Measurements from ENCODE around the gene DHRS7. TPM values are rescaled to one million over a fixed set of nuclear protein-coding genes. Genes with fewer than 3 reads are reported as not detected.
A peak's percentile ranks its signal among the peaks of the same experiment; 100 is the strongest.

Gene DHRS7
- total and polyA plus RNA-seq, 7 experiments from 2014 or later, result 29.9 to 118 (median 48.0) TPM

- Mint-ChIP-seq H3K27ac (no peak overlapping the region), H3K36me3 (no peaks in the 10 kb centered on the region)
- intact Hi-C loops (cut with micrococcal nuclease), result no loop called here
Observed at GRCh38 chr14:60170948-60171347, 5.8 kb upstream of the DHRS7 start.

GRCh38 chr14:60169722-60170121 lies 4.5 kb upstream of the DHRS7 start:
- CTCF ChIA-PET, result interaction anchor here (0.7 to 1.2 kb wide), 2 partner anchors 105 to 205 kb away, joined by 3 to 4 read pairs; no protein-coding TSS in a partner anchor
- POLR2A ChIA-PET, result no interaction called here

More at GRCh38 chr14:60170948-60171347, 5.8 kb upstream of the DHRS7 start:
- Histone ChIP-seq H3K27me3 (ENCODE audit: control insufficient read depth in 2 of 2, insufficient read depth in 2 of 2, low read length in 2 of 2) (no peaks in the 10 kb centered on the region), H3K27ac (ENCODE audit: low read depth, low read length) (no peak overlapping the region), H3K4me1 (ENCODE audit: control insufficient read depth in 2 of 2, insufficient read depth in 2 of 2, low read length in 2 of 2) (peaks cover 6 to 8% of the 10 kb centered on the region in 2 donors), H3K9me3 (ENCODE audit: control insufficient read depth in 2 of 3, low read length in 3 of 3) (no peaks in the 10 kb centered on the region), H3K4me3 (ENCODE audit: low read length) (no peak overlapping the region), H3K36me3 (ENCODE audit: control insufficient read depth in 2 of 3, insufficient read depth in 3 of 3, low read length in 3 of 3) (no peaks in the 10 kb centered on the region)
- ATAC-seq, result no peak
- peaks cover 8 to 10% (median 8%) of the 10 kb centered on the region in 7 donors for H3K4me1 Mint-ChIP-seq
- ChIA-PET POLR2A (no interaction called here), CTCF (interaction anchor here (0.9 kb wide), 1 partner anchor 16 kb away, joined by 3 read pairs; no protein-coding TSS in a partner anchor)
- peaks cover 0 to 9% (median 7%) of the 10 kb centered on the region in 5 donors for H3K27me3 Mint-ChIP-seq
- no peak for DNase-seq
- no peak overlapping the region for H3K4me3 Mint-ChIP-seq
- H3K9me3 Mint-ChIP-seq, result peaks cover 0 to 2% (median 0%) of the 10 kb centered on the region in 11 donors

GRCh38 chr14:60166142-60166541 lies 944 bp upstream of the DHRS7 start:
- peaks cover 21 to 45% (median 40%) of the 10 kb centered on the region in 7 donors for H3K4me1 Mint-ChIP-seq

More at GRCh38 chr14:60169722-60170121, 4.5 kb upstream of the DHRS7 start:
- Mint-ChIP-seq H3K27ac (no peak overlapping the region), H3K4me1 (peaks cover 11 to 15% (median 13%) of the 10 kb centered on the region in 7 donors), H3K36me3 (no peaks in the 10 kb centered on the region), H3K9me3 (no peaks in the 10 kb centered on the region), H3K4me3 (no peak overlapping the region), H3K27me3 (peaks cover 0 to 6% (median 0%) of the 10 kb centered on the region in 5 donors)
- no peak for DNase-seq
- ATAC-seq, result no peak
- H3K4me1 ChIP-seq (ENCODE audit: control insufficient read depth in 2 of 2, insufficient read depth in 2 of 2, low read length in 2 of 2), result peaks cover 11 to 13% of the 10 kb centered on the region in 2 donors
- H3K36me3 ChIP-seq (ENCODE audit: control insufficient read depth in 2 of 3, insufficient read depth in 3 of 3, low read length in 3 of 3), result peaks cover 0 to 4% (median 0%) of the 10 kb centered on the region in 3 experiments
- H3K9me3 ChIP-seq (ENCODE audit: control insufficient read depth in 2 of 3, low read length in 3 of 3), result no peaks in the 10 kb centered on the region
- H3K4me3 ChIP-seq (ENCODE audit: low read length), result no peak overlapping the region
- no peaks in the 10 kb centered on the region for H3K27me3 ChIP-seq (ENCODE audit: control insufficient read depth in 2 of 2, insufficient read depth in 2 of 2, low read length in 2 of 2)
- intact Hi-C loops (cut with micrococcal nuclease), result loop anchor here in 1 of 2 donors (5.0 to 10.0 kb wide), 2 partner anchors 687 to 1745 kb away; partner anchors contain the start of genes JKAMP, KIAA0586, L3HYPDH and TIMM9
- no peak overlapping the region for H3K27ac ChIP-seq (ENCODE audit: low read depth, low read length)

GRCh38 chr14:60165547-60165876 lies 314 bp upstream of the DHRS7 start:
- ChIA-PET POLR2A (interaction anchor here (0.6 to 4.2 kb wide), 14 partner anchors 12 to 971 kb away, joined by 3 to 46 read pairs (median 4); partner anchors contain the start of genes PCNX4 and PPM1A), CTCF (interaction anchor here (0.6 to 2.0 kb wide), 9 partner anchors 12 to 572 kb away, joined by 3 to 12 read pairs (median 4); no protein-coding TSS in a partner anchor)
- H3K27ac Mint-ChIP-seq, result peak overlapping the region; percentile 87 to 99 (median 95)
- Histone ChIP-seq H3K9me3 (ENCODE audit: control insufficient read depth in 2 of 3, low read length in 3 of 3) (no peaks in the 10 kb centered on the region), H3K36me3 (ENCODE audit: control insufficient read depth in 2 of 3, insufficient read depth in 3 of 3, low read length in 3 of 3) (peaks cover 0 to 5% (median 0%) of the 10 kb centered on the region in 3 experiments), H3K4me1 (ENCODE audit: control insufficient read depth in 2 of 2, insufficient read depth in 2 of 2, low read length in 2 of 2) (peaks cover 20 to 25% of the 10 kb centered on the region in 2 donors), H3K4me3 (ENCODE audit: low read length) (peak overlapping the region; percentile 85), H3K27ac (ENCODE audit: low read depth, low read length) (peak overlapping the region; percentile 90), H3K27me3 (ENCODE audit: control insufficient read depth in 2 of 2, insufficient read depth in 2 of 2, low read length in 2 of 2) (no peaks in the 10 kb centered on the region)
- peak overlapping the region; percentile 82 to 99 (median 87) for H3K4me3 Mint-ChIP-seq
- peaks cover 0 to 9% (median 0%) of the 10 kb centered on the region in 5 donors for H3K36me3 Mint-ChIP-seq
- peak; percentile 2 for ATAC-seq
- no peaks in the 10 kb centered on the region for H3K27me3 Mint-ChIP-seq
- peaks cover 22 to 50% (median 42%) of the 10 kb centered on the region in 7 donors for H3K4me1 Mint-ChIP-seq
- intact Hi-C loops (cut with micrococcal nuclease), result loop anchor here (1.0 to 10.0 kb wide), 5 partner anchors 83 to 1741 kb away; partner anchors contain the start of genes PPM1A (in 2 of the 2), JKAMP (in 1 of the 2), KIAA0586 (in 1 of the 2) and L3HYPDH (in 1 of the 2)
- no peaks in the 10 kb centered on the region for H3K9me3 Mint-ChIP-seq
- DNase-seq, result no peak

More at GRCh38 chr14:60166142-60166541, 944 bp upstream of the DHRS7 start:
- peak in 2 of 9 donors; percentile 6 to 12 for DNase-seq
- Histone ChIP-seq H3K27me3 (ENCODE audit: control insufficient read depth in 2 of 2, insufficient read depth in 2 of 2, low read length in 2 of 2) (no peaks in the 10 kb centered on the region), H3K36me3 (ENCODE audit: control insufficient read depth in 2 of 3, insufficient read depth in 3 of 3, low read length in 3 of 3) (peaks cover 0 to 5% (median 0%) of the 10 kb centered on the region in 3 experiments), H3K4me3 (ENCODE audit: low read length) (peak overlapping the region; percentile 85), H3K4me1 (ENCODE audit: control insufficient read depth in 2 of 2, insufficient read depth in 2 of 2, low read length in 2 of 2) (peaks cover 20 to 25% of the 10 kb centered on the region in 2 donors), H3K27ac (ENCODE audit: low read depth, low read length) (peak overlapping the region; percentile 90), H3K9me3 (ENCODE audit: control insufficient read depth in 2 of 3, low read length in 3 of 3) (no peaks in the 10 kb centered on the region)
- ChIA-PET CTCF (interaction anchor here (0.6 to 2.0 kb wide), 7 partner anchors 12 to 201 kb away, joined by 3 to 12 read pairs (median 3); no protein-coding TSS in a partner anchor), POLR2A (interaction anchor here (0.6 to 4.2 kb wide), 7 partner anchors 13 to 82 kb away, joined by 3 to 46 read pairs (median 14); partner anchors contain the start of genes PCNX4 and PPM1A)
- peak overlapping the region; percentile 82 to 99 (median 87) for H3K4me3 Mint-ChIP-seq
- H3K27me3 Mint-ChIP-seq, result no peaks in the 10 kb centered on the region
- peak overlapping the region; percentile 87 to 99 (median 95) for H3K27ac Mint-ChIP-seq
- peaks cover 0 to 7% (median 0%) of the 10 kb centered on the region in 5 donors for H3K36me3 Mint-ChIP-seq
- H3K9me3 Mint-ChIP-seq, result no peaks in the 10 kb centered on the region
- intact Hi-C loops (cut with micrococcal nuclease), result loop anchor here in 1 of 2 donors (5.0 to 10.0 kb wide), 2 partner anchors 684 to 1741 kb away; partner anchors contain the start of genes JKAMP, KIAA0586, L3HYPDH and TIMM9
- ATAC-seq, result no peak

- Histone ChIP-seq H3K36me3 (ENCODE audit: control insufficient read depth in 2 of 3, insufficient read depth in 3 of 3, low read length in 3 of 3) (peaks cover 0 to 5% (median 0%) of the 10 kb centered on the region in 3 experiments), H3K4me3 (ENCODE audit: low read length) (peak overlapping the region; percentile 85), H3K27me3 (ENCODE audit: control insufficient read depth in 2 of 2, insufficient read depth in 2 of 2, low read length in 2 of 2) (no peaks in the 10 kb centered on the region), H3K4me1 (ENCODE audit: control insufficient read depth in 2 of 2, insufficient read depth in 2 of 2, low read length in 2 of 2) (peaks cover 20 to 31% of the 10 kb centered on the region in 2 donors), H3K27ac (ENCODE audit: low read depth, low read length) (peak overlapping the region; percentile 90), H3K9me3 (ENCODE audit: control insufficient read depth in 2 of 3, low read length in 3 of 3) (no peaks in the 10 kb centered on the region)
- peak overlapping the region; percentile 91 to 99 (median 97) for H3K27ac Mint-ChIP-seq
- ATAC-seq (peak; percentile 18), DNase-seq (no peak)
- H3K4me1 Mint-ChIP-seq, result peaks cover 26 to 59% (median 48%) of the 10 kb centered on the region in 7 donors
- ChIA-PET CTCF (interaction anchor here (0.6 to 2.0 kb wide), 4 partner anchors 20 to 198 kb away, joined by 3 to 12 read pairs (median 5); no protein-coding TSS in a partner anchor), POLR2A (interaction anchor here (0.7 to 4.2 kb wide), 8 partner anchors 11 to 1736 kb away, joined by 3 to 46 read pairs (median 12); partner anchors contain the start of genes PCNX4 and PPM1A)
- intact Hi-C loops (cut with micrococcal nuclease), result loop anchor here (1.0 to 10.0 kb wide), 9 partner anchors 13 to 1740 kb away; partner anchors contain the start of genes PCNX4 (in 2 of the 2), DAAM1 (in 1 of the 2), KIAA0586 (in 1 of the 2) and PPM1A (in 1 of the 2)
- peak overlapping the region; percentile 86 to 99 (median 95) for H3K4me3 Mint-ChIP-seq
- H3K36me3 Mint-ChIP-seq, result peaks cover 0 to 9% (median 0%) of the 10 kb centered on the region in 5 donors
- H3K27me3 Mint-ChIP-seq, result no peaks in the 10 kb centered on the region
- H3K9me3 Mint-ChIP-seq, result no peaks in the 10 kb centered on the region
Observed at GRCh38 chr14:60164404-60164711, 840 bp downstream of the DHRS7 start.

DNA sequence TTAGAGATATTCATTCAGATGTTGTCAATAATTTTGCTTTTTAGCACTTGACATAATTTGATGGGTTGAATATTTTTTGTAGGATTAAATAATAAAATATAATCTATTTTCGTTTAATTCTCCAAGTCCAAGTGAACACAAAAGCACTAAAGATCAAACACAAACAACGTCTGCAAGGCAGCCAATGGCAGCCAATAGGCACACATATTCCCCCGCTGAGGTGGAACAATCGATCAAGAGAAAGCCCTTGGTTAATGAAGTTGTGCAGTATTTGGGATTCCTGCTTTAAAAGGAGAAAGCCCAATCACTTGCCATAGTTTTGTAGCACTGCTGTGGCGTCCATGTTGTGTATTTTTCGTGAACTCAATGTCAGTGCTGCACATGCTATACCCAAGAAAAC lies 1.5 kb downstream of the DHRS7 start:
- Histone ChIP-seq H3K27ac (ENCODE audit: low read depth, low read length) (peak overlapping the region; percentile 90), H3K4me1 (ENCODE audit: control insufficient read depth in 2 of 2, insufficient read depth in 2 of 2, low read length in 2 of 2) (peaks cover 20 to 31% of the 10 kb centered on the region in 2 donors), H3K27me3 (ENCODE audit: control insufficient read depth in 2 of 2, insufficient read depth in 2 of 2, low read length in 2 of 2) (no peaks in the 10 kb centered on the region), H3K36me3 (ENCODE audit: control insufficient read depth in 2 of 3, insufficient read depth in 3 of 3, low read length in 3 of 3) (peaks cover 0 to 5% (median 0%) of the 10 kb centered on the region in 3 experiments), H3K4me3 (ENCODE audit: low read length) (peak overlapping the region; percentile 85), H3K9me3 (ENCODE audit: control insufficient read depth in 2 of 3, low read length in 3 of 3) (no peaks in the 10 kb centered on the region)
- H3K4me1 Mint-ChIP-seq, result peaks cover 27 to 66% (median 54%) of the 10 kb centered on the region in 7 donors
- CTCF ChIA-PET, result no interaction called here
- ATAC-seq, result no peak
- H3K27me3 Mint-ChIP-seq, result no peaks in the 10 kb centered on the region
- peak overlapping the region in 8 of 10 donors; percentile 86 to 99 (median 94) for H3K4me3 Mint-ChIP-seq
- peak overlapping the region in 6 of 9 donors; percentile 13 to 99 (median 93) for H3K27ac Mint-ChIP-seq
- POLR2A ChIA-PET, result interaction anchor here (2.2 to 4.2 kb wide), 3 partner anchors 10 to 85 kb away, joined by 14 to 46 read pairs (median 39); partner anchors contain the start of gene PPM1A
- DNase-seq, result no peak
- peaks cover 0 to 9% (median 0%) of the 10 kb centered on the region in 5 donors for H3K36me3 Mint-ChIP-seq
- H3K9me3 Mint-ChIP-seq, result no peaks in the 10 kb centered on the region
- intact Hi-C loops (cut with micrococcal nuclease), result loop anchor here (1.0 to 10.0 kb wide), 9 partner anchors 12 to 1739 kb away; partner anchors contain the start of genes PCNX4 (in 2 of the 2), DAAM1 (in 1 of the 2), KIAA0586 (in 1 of the 2) and PPM1A (in 1 of the 2)
